Uterus (tissue), 4 donors: ENCODE results near the gene HABP4. TPM values are rescaled to one million over a fixed set of nuclear protein-coding genes. Genes with fewer than 3 reads are reported as not detected.
"Not testable (repeated sequence)": the region's sequence is repeated elsewhere in the genome, so short reads cannot be mapped to it uniquely, and the experiment has no call there.

Experiments used
- DNase-seq, 2 donors: peaks; one replicate each; pipeline ENCODE4 v3.0.0-alpha.2; 2019 to 2020
- H3K27ac ChIP-seq, 2 donors: fragments of 200-600 bp; sonication (generic); 1 replicate in 1 of 2; 2 replicates in 1 of 2; pipeline ENCODE4 v1.5.1; 2016 to 2018
- H3K27me3 ChIP-seq, 2 donors: fragments of 200-600 bp; sonication (generic); one replicate each; pipeline ENCODE4 v1.5.1; 2018 to 2019; ENCODE audit warnings: control low read depth in 1 of 2
- H3K36me3 ChIP-seq, 2 donors: fragments of 200-600 bp; sonication (generic); one replicate each; pipeline ENCODE4 v1.5.1; 2019; ENCODE audit warnings: control low read depth in 1 of 2
- H3K4me1 ChIP-seq, 2 donors: fragments of 200-600 bp; sonication (generic); one replicate each; pipeline ENCODE4 v1.5.1; 2018 to 2019; ENCODE audit warnings: control low read depth in 1 of 2
- H3K4me3 ChIP-seq, 2 donors: fragments of 200-600 bp; sonication (generic); 1 replicate in 1 of 2; 2 replicates in 1 of 2; pipeline ENCODE4 v1.5.1; 2018 to 2019; ENCODE audit warnings: mild to moderate bottlenecking in 1 of 2
- H3K9me3 ChIP-seq, 2 donors: fragments of 200-600 bp; sonication (generic); one replicate each; pipeline ENCODE4 v1.5.1; 2019; ENCODE audit warnings: control low read depth in 1 of 2
- CTCF ChIP-seq, 4 experiments: fragments of 200-600 bp in 2 of 4; fragments of 450-650 bp in 2 of 4; sonication (generic) in 2 of 4; IDR thresholded peaks; one replicate each; pipeline ENCODE4 v1.5.1; 2016 to 2019; ENCODE audit warnings: antibody characterized with exemption in 4 of 4, mild to moderate bottlenecking in 2 of 4, moderate library complexity in 1 of 4
- POLR2A ChIP-seq, 2 donors: fragments of 450-650 bp; IDR thresholded peaks; one replicate each; pipeline ENCODE4 v1.6.1; 2016; ENCODE audit warnings: antibody characterized with exemption in 2 of 2, mild to moderate bottlenecking in 1 of 2, moderate library complexity in 1 of 2
- intact Hi-C: fragments of 100-400 bp; cut with DNase I; formaldehyde crosslinking; loops from one replicate; pipeline ENCODE4 v1.15.1; 2023; ENCODE audit warnings: low total_unique reads
- total RNA-seq, 4 donors: library from RNA; depleted of rRNA in 3 of 4; stranded (reverse); fragments of >200 nt in 3 of 4; gene quantifications; one replicate each; pipeline versions ENCODE4 v1.1.0 to v1.2.4, GENCODE V29; 2014 to 2023
- donor health status: DM: yes; HTN: yes; CAD: no.

Gene HABP4
- total RNA-seq, 4 donors from 2014 or later, result 4.1 to 19.4 (median 11.9) TPM

GRCh38 chr9:96501633-96502538, 51.9 kb downstream of the HABP4 start:
- H3K4me3 ChIP-seq, result no peak overlapping the region
- intact Hi-C loops, result no loop called here
- no peaks in the 10 kb centered on the region for H3K4me1 ChIP-seq
- H3K27ac ChIP-seq, result no peak overlapping the region
- H3K36me3 ChIP-seq, result no peaks in the 10 kb centered on the region
- no peaks in the 10 kb centered on the region for H3K27me3 ChIP-seq
- no peak for DNase-seq
- TF ChIP-seq CTCF (IDR thresholded peaks at IDR 0.05) (no peak), POLR2A (IDR thresholded peaks at IDR 0.05) (no peak)
- no peaks in the 10 kb centered on the region for H3K9me3 ChIP-seq

- Histone ChIP-seq H3K9me3 (no peaks in the 10 kb centered on the region), H3K27ac (no peak overlapping the region), H3K4me3 (no peak overlapping the region), H3K36me3 (no peaks in the 10 kb centered on the region), H3K4me1 (no peaks in the 10 kb centered on the region), H3K27me3 (no peaks in the 10 kb centered on the region)
- intact Hi-C loops, result no loop called here
- no peak for TF ChIP-seq CTCF (IDR thresholded peaks at IDR 0.05)
- no peak for TF ChIP-seq POLR2A (IDR thresholded peaks at IDR 0.05)
- DNase-seq, result no peak
Observed at GRCh38 chr9:96502539-96503373, 52.8 kb downstream of the HABP4 start.

GRCh38 chr9:96503374-96503748, 53.4 kb downstream of the HABP4 start:
- H3K36me3 ChIP-seq, H3K27me3 ChIP-seq, H3K9me3 ChIP-seq, H3K4me1 ChIP-seq, H3K27ac ChIP-seq, H3K4me3 ChIP-seq, intact Hi-C loops, DNase-seq: not testable (repeated sequence)

GRCh38 chr9:96503918-96504317, 53.9 kb downstream of the HABP4 start:
- no peaks in the 10 kb centered on the region for H3K27me3 ChIP-seq
- no peak overlapping the region for H3K4me3 ChIP-seq
- no peaks in the 10 kb centered on the region for H3K36me3 ChIP-seq
- H3K9me3 ChIP-seq, result no peaks in the 10 kb centered on the region
- H3K27ac ChIP-seq, result no peak overlapping the region
- H3K4me1 ChIP-seq, result no peaks in the 10 kb centered on the region
- no peak for TF ChIP-seq CTCF (IDR thresholded peaks at IDR 0.05)
- TF ChIP-seq POLR2A (IDR thresholded peaks at IDR 0.05), result no peak
- no peak for DNase-seq
- intact Hi-C loops, result no loop called here

GRCh38 chr9:96505316-96505991, 55.5 kb downstream of the HABP4 start:
- intact Hi-C loops, result no loop called here
- TF ChIP-seq POLR2A (IDR thresholded peaks at IDR 0.05), result no peak
- TF ChIP-seq CTCF (IDR thresholded peaks at IDR 0.05), result no peak
- no peaks in the 10 kb centered on the region for H3K27me3 ChIP-seq
- H3K4me3 ChIP-seq, result no peak overlapping the region
- H3K36me3 ChIP-seq, result no peaks in the 10 kb centered on the region
- no peak overlapping the region for H3K27ac ChIP-seq
- H3K9me3 ChIP-seq, result no peaks in the 10 kb centered on the region
- H3K4me1 ChIP-seq, result no peaks in the 10 kb centered on the region
- peak in 1 of 2 donors; percentile 31 for DNase-seq
